Activated CD4-positive, alpha-beta T cell treated with anti-CD3 and anti-CD28 coated beads for 36 hours (primary cell): Measurements from ENCODE around the gene SNX30. TPM values are rescaled to one million over a fixed set of nuclear protein-coding genes. Genes with fewer than 3 reads are reported as not detected.

Source experiments
- ATAC-seq: fragments of 200-7000 bp; cut with Tn5 transposase; one replicate; pipeline ENCODE4 v1.10.0; 2021; ENCODE audit warnings: mild to moderate bottlenecking, moderate library complexity
- CTCF ChIA-PET: fragments of 350-600 bp; sonication (Branson Sonifier 250); formaldehyde crosslinking; loops from one replicate; lab custom pipeline; 2021; ENCODE audit warnings: antibody characterized with exemption; lab: Charles Lee
- POLR2A ChIA-PET: fragments of 350-600 bp; sonication (Branson Sonifier 250); formaldehyde crosslinking; loops from one replicate; lab custom pipeline; 2021; ENCODE audit warnings: antibody characterized with exemption, inconsistent platforms; lab: Charles Lee
- DNase-seq: peaks from one replicate; pipeline ENCODE4 v3.0.0-alpha.2; 2020
- H3K27ac Mint-ChIP-seq: one replicate; pipeline ENCODE4 v1.8.0; 2021; ENCODE audit warnings: mixed read lengths
- H3K27me3 Mint-ChIP-seq: one replicate; pipeline ENCODE4 v1.8.0; 2021; ENCODE audit warnings: mixed read lengths
- H3K36me3 Mint-ChIP-seq: one replicate; pipeline ENCODE4 v1.8.0; 2021; ENCODE audit warnings: low read depth, mixed read lengths
- H3K4me1 Mint-ChIP-seq: one replicate; pipeline ENCODE4 v1.8.0; 2021; ENCODE audit warnings: mixed read lengths
- H3K4me3 Mint-ChIP-seq: one replicate; pipeline ENCODE4 v1.8.0; 2021; ENCODE audit warnings: mild to moderate bottlenecking, moderate library complexity, mixed read lengths
- H3K9me3 Mint-ChIP-seq: one replicate; pipeline ENCODE4 v1.8.0; 2021; ENCODE audit warnings: low read depth, mixed read lengths
- intact Hi-C, 2 experiments: fragments of 100-400 bp; cut with DNase I in 1 of 2; cut with micrococcal nuclease in 1 of 2; formaldehyde crosslinking; loops; one replicate each; pipeline versions ENCODE4 v1.14.2 to v1.15.1; 2022 to 2024; cut with DNase I, micrococcal nuclease
- total RNA-seq, 2 experiments: library from RNA; stranded (reverse); gene quantifications; one replicate each; pipeline ENCODE4 v1.2.3, GENCODE V29; 2021

Gene SNX30
- total RNA-seq, 2 experiments from 2014 or later, result 4.2 to 4.6 TPM

DNA sequence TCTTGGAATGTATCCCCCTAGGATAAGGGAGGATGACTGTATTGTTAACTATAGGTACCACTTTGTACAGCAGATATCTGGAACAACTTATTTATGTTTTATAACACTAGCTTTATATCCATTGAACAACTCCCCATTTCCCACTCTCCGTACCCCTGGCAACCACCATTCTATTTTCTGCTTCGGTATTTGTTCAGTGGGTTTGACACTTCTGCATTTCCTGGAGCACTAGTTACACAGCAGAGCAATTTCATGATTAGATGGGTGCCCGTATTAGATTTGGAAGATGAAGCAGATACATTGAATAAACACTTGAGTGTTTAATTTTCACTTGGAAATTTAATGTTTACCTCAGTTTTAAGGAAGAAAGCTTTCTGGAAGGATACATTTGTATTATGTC, 72.7 kb downstream of the SNX30 start:
- H3K27me3 Mint-ChIP-seq, result no peaks in the 10 kb centered on the region
- ATAC-seq (no peak), DNase-seq (no peak)
- H3K4me3 Mint-ChIP-seq, result no peak overlapping the region
- POLR2A ChIA-PET, result no interaction called here
- CTCF ChIA-PET, result interaction anchor here (0.7 kb wide), 2 partner anchors 11 to 12 kb away, joined by 3 read pairs; no protein-coding TSS in a partner anchor
- no peaks in the 10 kb centered on the region for H3K4me1 Mint-ChIP-seq
- intact Hi-C loops, result no loop called here
- no peaks in the 10 kb centered on the region for H3K9me3 Mint-ChIP-seq
- H3K36me3 Mint-ChIP-seq, result peaks cover 6% of the 10 kb centered on the region
- no peak overlapping the region for H3K27ac Mint-ChIP-seq

DNA sequence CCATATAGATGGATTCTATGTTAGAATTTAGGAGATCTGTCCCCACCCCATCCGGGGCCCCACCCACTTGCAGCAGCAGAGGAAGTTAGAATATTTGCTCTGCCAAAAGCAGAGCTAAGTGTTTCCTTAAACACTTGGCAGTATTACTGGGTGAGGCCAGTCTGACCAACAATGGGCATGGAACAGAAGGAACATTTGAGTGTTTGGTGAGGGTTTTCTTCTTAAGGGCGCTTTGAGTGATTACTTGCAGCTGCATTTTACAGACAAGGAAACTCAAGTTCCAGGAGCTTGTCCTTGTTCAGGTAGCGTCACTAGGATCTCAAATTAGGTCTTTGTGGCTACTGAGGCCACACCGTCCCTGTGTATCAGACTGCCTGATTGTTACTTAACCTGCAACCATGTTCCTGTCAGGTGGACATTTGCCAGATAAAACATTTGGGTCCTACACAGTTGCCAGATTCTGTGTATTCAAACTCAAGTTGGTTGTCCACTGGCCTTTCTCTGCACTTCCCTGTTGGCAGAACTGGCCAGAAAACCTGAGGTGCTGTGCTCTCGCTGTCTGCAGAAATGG, 80.8 kb downstream of the SNX30 start:
- POLR2A ChIA-PET, result no interaction called here
- CTCF ChIA-PET, result no interaction called here
- H3K4me3 Mint-ChIP-seq, result no peak overlapping the region
- H3K9me3 Mint-ChIP-seq, result no peaks in the 10 kb centered on the region
- peaks cover 2% of the 10 kb centered on the region for H3K36me3 Mint-ChIP-seq
- no peaks in the 10 kb centered on the region for H3K27me3 Mint-ChIP-seq
- intact Hi-C loops, result no loop called here
- no peak for DNase-seq
- no peak overlapping the region for H3K27ac Mint-ChIP-seq
- ATAC-seq, result no peak
- H3K4me1 Mint-ChIP-seq, result peaks cover 7% of the 10 kb centered on the region

DNA sequence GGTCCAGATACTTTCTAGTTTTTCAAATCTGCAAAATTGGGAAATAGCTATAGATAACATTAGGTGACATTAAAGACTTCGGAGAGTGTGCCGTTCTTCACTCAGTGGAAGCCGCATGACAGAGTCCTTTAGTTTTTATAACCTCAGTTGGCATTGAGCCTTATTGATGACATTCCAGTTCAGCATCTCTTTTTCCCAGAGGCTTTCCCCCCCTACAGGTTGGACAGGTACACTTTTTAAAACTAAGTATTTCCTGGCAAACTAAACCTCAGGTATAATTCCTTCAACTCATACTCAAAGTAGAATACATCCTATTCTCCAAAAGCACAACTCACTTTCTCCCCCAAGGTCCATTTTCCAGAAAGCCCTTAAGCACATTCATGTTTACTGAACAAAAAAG, 81.4 kb downstream of the SNX30 start:
- CTCF ChIA-PET, result no interaction called here
- peaks cover 7% of the 10 kb centered on the region for H3K4me1 Mint-ChIP-seq

DNA sequence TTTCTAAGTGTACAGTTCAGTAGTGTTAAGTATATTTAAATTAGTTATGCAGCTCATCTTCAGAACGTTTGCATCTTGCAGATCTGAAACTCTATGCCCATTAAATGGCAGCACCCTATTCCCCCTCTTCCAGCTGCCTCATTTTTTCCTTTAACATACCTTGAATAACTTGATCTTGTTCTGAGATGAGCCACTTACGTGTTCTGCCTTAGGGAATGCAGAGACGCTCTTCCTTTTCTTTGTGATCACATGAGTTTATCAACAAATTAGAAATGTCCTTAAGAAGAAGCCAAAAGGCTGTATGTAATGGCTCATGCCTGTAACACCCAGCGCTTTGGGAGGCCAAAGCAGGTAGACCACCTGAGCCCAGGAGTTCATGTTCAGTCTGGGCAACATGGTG, 82.5 kb downstream of the SNX30 start:
- CTCF ChIA-PET, result no interaction called here
- POLR2A ChIA-PET, result no interaction called here
- ATAC-seq (no peak), DNase-seq (no peak)
- H3K9me3 Mint-ChIP-seq, result no peaks in the 10 kb centered on the region
- intact Hi-C loops, result no loop called here
- no peak overlapping the region for H3K27ac Mint-ChIP-seq
- H3K27me3 Mint-ChIP-seq, result no peaks in the 10 kb centered on the region
- H3K36me3 Mint-ChIP-seq, result peaks cover 2% of the 10 kb centered on the region
- peaks cover 7% of the 10 kb centered on the region for H3K4me1 Mint-ChIP-seq
- no peak overlapping the region for H3K4me3 Mint-ChIP-seq

More for the DNA sequence above, 81.4 kb downstream of the SNX30 start:
- ATAC-seq (no peak), DNase-seq (no peak)
- Mint-ChIP-seq H3K4me3 (no peak overlapping the region), H3K27me3 (no peaks in the 10 kb centered on the region), H3K27ac (no peak overlapping the region), H3K36me3 (peaks cover 2% of the 10 kb centered on the region), H3K9me3 (no peaks in the 10 kb centered on the region)
- POLR2A ChIA-PET, result no interaction called here
- intact Hi-C loops, result no loop called here

DNA sequence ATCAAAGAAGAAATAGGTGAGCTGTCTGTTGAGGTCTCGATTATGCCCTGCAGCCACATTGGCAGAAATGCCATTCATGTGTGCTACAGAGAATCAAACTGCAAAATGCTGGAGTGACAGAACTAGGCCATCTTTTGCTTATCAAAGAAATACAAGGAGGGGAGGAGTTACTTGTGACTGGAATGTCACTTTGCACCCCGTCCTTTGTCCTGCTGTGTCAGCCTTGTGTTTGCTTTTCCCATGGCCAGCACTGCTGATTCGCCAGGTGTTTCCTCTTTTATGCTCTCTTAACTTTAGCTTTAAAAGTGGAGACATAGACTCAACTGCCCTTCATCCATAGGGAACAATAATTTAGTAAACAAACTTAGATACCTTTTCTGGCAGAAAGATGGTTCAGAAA, 85.8 kb downstream of the SNX30 start:
- H3K4me1 Mint-ChIP-seq, result no peaks in the 10 kb centered on the region
- ATAC-seq (no peak), DNase-seq (no peak)
- intact Hi-C loops, result no loop called here
- no peak overlapping the region for H3K4me3 Mint-ChIP-seq
- CTCF ChIA-PET, result interaction anchor here (0.6 to 2.1 kb wide), 2 partner anchors 9 to 191 kb away, joined by 3 to 8 read pairs; no protein-coding TSS in a partner anchor
- H3K27me3 Mint-ChIP-seq, result no peaks in the 10 kb centered on the region
- POLR2A ChIA-PET, result no interaction called here
- no peaks in the 10 kb centered on the region for H3K9me3 Mint-ChIP-seq
- no peak overlapping the region for H3K27ac Mint-ChIP-seq
- H3K36me3 Mint-ChIP-seq, result peaks cover 5% of the 10 kb centered on the region

DNA sequence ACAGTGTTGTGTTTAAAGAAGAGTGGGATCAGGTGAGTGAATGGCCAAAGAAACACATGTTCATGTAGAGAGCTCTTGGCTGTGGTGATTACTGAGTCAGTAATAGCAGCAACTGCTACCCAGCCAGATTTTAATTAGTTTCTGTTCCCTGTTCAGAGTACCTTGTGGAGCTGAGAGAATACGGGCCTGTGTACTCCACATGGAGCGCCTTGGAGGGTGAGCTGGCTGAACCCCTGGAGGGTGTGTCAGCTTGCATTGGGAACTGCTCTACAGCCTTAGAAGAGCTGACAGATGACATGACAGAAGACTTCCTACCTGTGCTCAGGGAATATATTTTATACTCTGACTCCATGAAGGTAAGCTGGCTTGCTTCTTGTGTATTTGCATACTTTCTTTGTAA, 87.8 kb downstream of the SNX30 start:
- H3K27me3 Mint-ChIP-seq, result no peaks in the 10 kb centered on the region
- H3K4me1 Mint-ChIP-seq, result no peaks in the 10 kb centered on the region
- DNase-seq, result no peak
- H3K4me3 Mint-ChIP-seq, result no peak overlapping the region
- intact Hi-C loops, result no loop called here
- H3K36me3 Mint-ChIP-seq, result peaks cover 5% of the 10 kb centered on the region
- no peak for ATAC-seq
- CTCF ChIA-PET, result interaction anchor here (0.7 to 1.2 kb wide), 3 partner anchors 64 to 286 kb away, joined by 3 to 5 read pairs (median 3); no protein-coding TSS in a partner anchor
- H3K9me3 Mint-ChIP-seq, result no peaks in the 10 kb centered on the region
- H3K27ac Mint-ChIP-seq, result no peak overlapping the region
- POLR2A ChIA-PET, result no interaction called here

GRCh38 chr9:112839331-112839730, 88.8 kb downstream of the SNX30 start:
- no peaks in the 10 kb centered on the region for H3K9me3 Mint-ChIP-seq
- DNase-seq (no peak), ATAC-seq (no peak)
- H3K4me1 Mint-ChIP-seq, result peaks cover 3% of the 10 kb centered on the region
- ChIA-PET CTCF (interaction anchor here (0.7 to 1.2 kb wide), 3 partner anchors 53 to 66 kb away, joined by 3 read pairs; no protein-coding TSS in a partner anchor), POLR2A (no interaction called here)
- H3K27me3 Mint-ChIP-seq, result no peaks in the 10 kb centered on the region
- no peak overlapping the region for H3K4me3 Mint-ChIP-seq
- H3K36me3 Mint-ChIP-seq, result peaks cover 5% of the 10 kb centered on the region
- H3K27ac Mint-ChIP-seq, result no peak overlapping the region
- intact Hi-C loops, result no loop called here

- Mint-ChIP-seq H3K4me1 (peaks cover 14% of the 10 kb centered on the region), H3K9me3 (no peaks in the 10 kb centered on the region), H3K27me3 (no peaks in the 10 kb centered on the region), H3K27ac (no peak overlapping the region), H3K36me3 (peaks cover 5% of the 10 kb centered on the region), H3K4me3 (no peak overlapping the region)
- ChIA-PET CTCF (interaction anchor here (0.5 to 1.2 kb wide), 3 partner anchors 41 to 179 kb away, joined by 3 to 4 read pairs (median 3); no protein-coding TSS in a partner anchor), POLR2A (interaction anchor here (0.6 kb wide), 1 partner anchor 324 kb away, joined by 3 read pairs; no protein-coding TSS in a partner anchor)
- intact Hi-C loops, result loop anchor here (5.0 to 10.0 kb wide), 2 partner anchors 134 to 271 kb away; no protein-coding TSS in a partner anchor
- DNase-seq, result no peak
- ATAC-seq, result no peak
Observed at GRCh38 chr9:112841261-112841660, 90.7 kb downstream of the SNX30 start.

- H3K36me3 Mint-ChIP-seq, result peaks cover 5% of the 10 kb centered on the region
- intact Hi-C loops, result loop anchor here (5.0 to 10.0 kb wide), 2 partner anchors 132 to 270 kb away; no protein-coding TSS in a partner anchor
- H3K9me3 Mint-ChIP-seq, result no peaks in the 10 kb centered on the region
- no peaks in the 10 kb centered on the region for H3K27me3 Mint-ChIP-seq
- ATAC-seq, result no peak
- no peak for DNase-seq
- ChIA-PET CTCF (interaction anchor here (1.2 to 2.5 kb wide), 3 partner anchors 9 to 67 kb away, joined by 4 to 17 read pairs (median 6); no protein-coding TSS in a partner anchor), POLR2A (no interaction called here)
- H3K27ac Mint-ChIP-seq, result no peak overlapping the region
- no peak overlapping the region for H3K4me3 Mint-ChIP-seq
- H3K4me1 Mint-ChIP-seq, result peaks cover 14% of the 10 kb centered on the region
Observed at GRCh38 chr9:112842555-112842954, 92.0 kb downstream of the SNX30 start.

DNA sequence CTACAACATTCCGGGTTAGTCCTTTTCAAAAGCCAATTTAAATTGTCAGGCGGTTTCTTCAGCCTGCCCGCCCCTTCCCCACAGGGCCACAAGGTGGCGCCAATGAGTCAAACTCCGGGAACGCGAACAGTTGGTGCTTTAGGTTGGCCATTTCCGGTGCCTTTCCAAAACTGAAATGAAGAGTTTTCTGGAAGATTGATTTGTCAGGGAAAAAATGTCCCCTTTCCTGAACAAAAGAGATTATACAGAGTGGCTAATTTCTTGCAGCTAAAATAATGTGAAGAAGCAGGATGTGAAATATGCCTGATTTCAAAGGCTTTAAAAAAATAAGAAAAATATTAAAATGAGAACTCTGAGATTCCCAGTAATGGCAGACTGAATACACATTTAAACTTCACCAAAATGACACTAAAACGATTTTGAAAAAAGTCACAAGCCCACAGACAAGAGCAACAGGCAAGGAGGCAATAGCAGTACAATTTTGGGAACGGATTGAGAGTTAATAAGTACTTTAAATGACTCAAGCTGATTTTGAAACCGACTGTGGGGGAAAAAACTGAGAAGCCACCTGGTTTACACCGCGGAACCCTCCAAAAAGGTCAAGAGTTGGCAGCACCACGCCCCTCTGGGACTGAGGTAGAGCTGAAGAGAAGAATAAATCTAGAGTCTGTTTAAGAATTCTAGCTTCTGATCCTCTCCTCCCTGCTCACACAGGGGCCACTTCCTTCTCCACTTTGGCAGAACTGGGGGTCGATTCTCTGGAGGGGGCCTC, 94.4 kb downstream of the SNX30 start:
- ChIA-PET CTCF (interaction anchor here (0.5 to 2.7 kb wide), 14 partner anchors 9 to 374 kb away, joined by 3 to 33 read pairs (median 4); no protein-coding TSS in a partner anchor), POLR2A (no interaction called here)
- ATAC-seq (peak; percentile 74), DNase-seq (peak; percentile 88)
- no peaks in the 10 kb centered on the region for H3K36me3 Mint-ChIP-seq
- H3K27me3 Mint-ChIP-seq, result no peaks in the 10 kb centered on the region
- H3K9me3 Mint-ChIP-seq, result no peaks in the 10 kb centered on the region
- intact Hi-C loops, result loop anchor here (1.0 to 10.0 kb wide), 4 partner anchors 47 to 267 kb away; partner anchors contain the start of gene SLC46A2 (in 1 of the 2)
- H3K4me1 Mint-ChIP-seq, result peaks cover 18% of the 10 kb centered on the region
- H3K4me3 Mint-ChIP-seq, result no peak overlapping the region
- no peak overlapping the region for H3K27ac Mint-ChIP-seq
